Spleen (tissue), 7 donors: ENCODE measurements around the gene NFKBIZ.
"Not testable (repeated sequence)": the region's sequence is repeated elsewhere in the genome, so short reads cannot be mapped to it uniquely, and the experiment has no call there.

Experiments
- CTCF ChIP-seq, 11 experiments: fragments of 200-600 bp in 7 of 11; fragments of 450-650 bp in 4 of 11; sonication (generic) in 4 of 11; IDR thresholded peaks in 8 of 11; conservative IDR thresholded peaks in 3 of 11; 1 replicate in 7 of 11; 2 replicates in 4 of 11; pipeline versions ENCODE4 v1.4.0 to v1.8.0; 2016 to 2021; ENCODE audit warnings: antibody characterized with exemption in 11 of 11, inconsistent platforms in 4 of 11, mild to moderate bottlenecking in 1 of 11
- POLR2A ChIP-seq, 3 donors: fragments of 450-650 bp; IDR thresholded peaks; one replicate each; pipeline ENCODE4 v1.5.1; 2017; ENCODE audit warnings: antibody characterized with exemption in 3 of 3, mild to moderate bottlenecking in 1 of 3
- POLR2AphosphoS5 ChIP-seq, 3 donors: sonication (generic); formaldehyde crosslinking; IDR thresholded peaks; one replicate each; pipeline ENCODE4 v1.5.1; 2017; ENCODE audit warnings: antibody characterized with exemption in 3 of 3
- donor health status: DM: no; HTN: no; CAD: no; lungs with moderate emphysema.
- donor health status: DM: no; HTN: no; CAD: no.
- donor health status: DM: no; HTN: no; CAD: no.

DNA sequence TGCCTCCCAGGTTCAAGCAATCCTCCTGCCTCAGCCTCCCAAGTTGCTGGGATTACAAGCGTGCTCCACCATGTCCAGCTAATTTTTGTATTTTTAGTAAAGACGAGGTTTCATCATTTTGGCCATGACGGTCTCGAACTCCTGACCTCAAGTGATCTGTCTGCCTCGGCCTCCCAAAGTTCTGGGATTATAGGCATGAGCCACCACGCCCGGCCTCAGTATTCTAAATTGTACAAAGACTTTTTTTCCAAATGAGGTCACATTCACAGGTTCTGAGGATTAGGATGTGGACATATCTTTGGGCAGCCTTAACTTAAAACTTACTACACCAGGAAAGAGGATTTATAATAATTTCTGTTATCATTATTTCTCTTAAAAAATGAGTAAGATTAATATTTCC lies 15.6 kb downstream of the NFKBIZ start:
- peak in 1 of 3 donors; percentile 46 for TF ChIP-seq POLR2AphosphoS5 (IDR thresholded peaks at IDR 0.05)
- TF ChIP-seq CTCF (IDR thresholded peaks at IDR 0.05 in 8 of 11, conservative IDR thresholded peaks at IDR 0.05 in 3 of 11); POLR2A (IDR thresholded peaks at IDR 0.05): not testable (repeated sequence)
